ENCODE measurements around the gene LGALS3. TPM values are rescaled to one million over a fixed set of nuclear protein-coding genes. Genes with fewer than 3 reads are reported as not detected.

Gene LGALS3
- total and polyA plus RNA-seq, 5 donors, result 139 to 271 (median 183) TPM

DNA sequence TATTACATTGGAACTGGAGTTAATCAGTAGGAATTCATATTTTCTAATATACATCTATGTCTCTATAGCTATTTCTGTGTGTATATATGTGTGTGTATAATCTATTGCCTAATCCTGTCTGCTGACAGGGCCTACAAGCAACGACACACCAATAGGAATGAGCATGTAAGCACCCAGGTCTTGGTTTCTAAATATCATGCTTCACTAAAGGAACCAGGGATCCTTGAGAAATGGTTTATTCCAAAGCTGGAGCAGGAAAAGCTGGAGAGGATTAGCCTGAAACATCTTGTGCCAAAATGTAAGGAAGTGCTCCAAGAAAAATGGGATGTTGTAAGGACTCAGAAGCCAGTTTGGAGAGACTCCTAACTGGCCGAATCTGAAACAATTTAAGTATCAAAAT, 29.3 kb upstream of the LGALS3 start:
- Histone ChIP-seq H3K4me3 (ENCODE audit: low read length) (no peak overlapping the region), H3K9me3 (ENCODE audit: control insufficient read depth, low read length) (no peaks in the 10 kb centered on the region), H3K4me1 (ENCODE audit: control insufficient read depth, insufficient read depth, low read length) (peaks cover 23% of the 10 kb centered on the region), H3K27me3 (ENCODE audit: control insufficient read depth, insufficient read depth) (no peaks in the 10 kb centered on the region), H3K27ac (ENCODE audit: low read length) (peak overlapping the region; percentile 71)
- DNase-seq (no peak), ATAC-seq (peak; percentile 3 to 9)
- intact Hi-C loops (cut with DNase I), result loop anchor here in 3 of 4 donors (2.0 to 5.0 kb wide), 2 partner anchors 33 kb away; no protein-coding TSS in a partner anchor
- 36% methylated on average over 2 of the region's 2 CpGs for WGBS

- 92% methylated on average over 5 of the region's 5 CpGs for WGBS
- no peaks in the 10 kb centered on the region for H3K9me3 ChIP-seq (ENCODE audit: control insufficient read depth, low read length)
- peaks cover 27% of the 10 kb centered on the region for H3K4me1 ChIP-seq (ENCODE audit: control insufficient read depth, insufficient read depth, low read length)
- peak overlapping the region; percentile 94 for H3K27ac ChIP-seq (ENCODE audit: low read length)
- DNase-seq (no peak), ATAC-seq (no peak)
- no peaks in the 10 kb centered on the region for H3K27me3 ChIP-seq (ENCODE audit: control insufficient read depth, insufficient read depth)
- H3K4me3 ChIP-seq (ENCODE audit: low read length), result no peak overlapping the region
- intact Hi-C loops (cut with DNase I), result loop anchor here in 1 of 4 donors (2.0 kb wide), 1 partner anchor 31 kb away; no protein-coding TSS in a partner anchor
Measured at GRCh38 chr14:55101698-55102097, 27.4 kb upstream of the LGALS3 start.

- intact Hi-C loops (cut with DNase I), result no loop called here
- peak; percentile 87 to 90 for ATAC-seq
- Histone ChIP-seq H3K9me3 (ENCODE audit: control insufficient read depth, low read length) (no peaks in the 10 kb centered on the region), H3K4me1 (ENCODE audit: control insufficient read depth, insufficient read depth, low read length) (peaks cover 27% of the 10 kb centered on the region), H3K27ac (ENCODE audit: low read length) (peak overlapping the region; percentile 80), H3K27me3 (ENCODE audit: control insufficient read depth, insufficient read depth) (no peaks in the 10 kb centered on the region), H3K4me3 (ENCODE audit: low read length) (no peak overlapping the region)
- peak; percentile 86 to 92 (median 91) for DNase-seq
- WGBS, result 3% methylated on average over 7 of the region's 7 CpGs
Measured at GRCh38 chr14:55102141-55102621, 26.9 kb upstream of the LGALS3 start.

DNA sequence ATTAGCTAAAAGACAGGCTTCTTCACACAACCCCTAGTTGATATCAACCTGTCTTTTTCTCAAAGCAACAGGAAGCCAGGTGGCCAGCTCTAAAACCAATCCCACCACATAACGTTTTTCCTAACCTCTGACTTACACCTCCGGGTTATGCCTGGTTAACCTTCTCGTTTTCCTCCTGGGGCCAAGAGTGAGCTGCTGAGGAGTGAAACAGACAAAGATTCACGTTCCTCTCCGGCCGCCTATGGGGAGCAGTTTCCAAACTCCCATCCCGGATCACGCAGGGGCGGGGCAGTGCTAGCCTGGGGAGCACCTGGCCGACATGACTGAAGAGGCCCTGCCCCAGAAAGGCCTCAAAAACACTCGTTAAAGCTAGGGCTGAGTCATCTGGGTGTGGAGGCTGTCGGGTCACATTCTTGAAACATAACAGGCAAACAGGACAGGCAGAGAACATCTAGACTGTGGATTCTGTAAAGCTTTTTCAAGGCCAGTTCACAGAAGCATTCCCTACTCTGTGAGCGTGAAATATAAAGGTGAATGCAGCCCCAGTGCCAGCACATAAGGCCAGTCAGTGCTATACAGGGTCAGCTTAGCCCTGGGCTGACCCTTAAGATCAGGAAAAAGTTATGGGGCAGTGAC, 25.9 kb upstream of the LGALS3 start:
- intact Hi-C loops (cut with DNase I), result no loop called here

GRCh38 chr14:55103971-55104954, 24.8 kb upstream of the LGALS3 start:
- H3K4me3 ChIP-seq (ENCODE audit: low read length), result no peak overlapping the region
- intact Hi-C loops (cut with DNase I), result no loop called here
- DNase-seq (no peak), ATAC-seq (no peak)
- H3K4me1 ChIP-seq (ENCODE audit: control insufficient read depth, insufficient read depth, low read length), result peaks cover 29% of the 10 kb centered on the region
- H3K27me3 ChIP-seq (ENCODE audit: control insufficient read depth, insufficient read depth), result no peaks in the 10 kb centered on the region
- no peaks in the 10 kb centered on the region for H3K9me3 ChIP-seq (ENCODE audit: control insufficient read depth, low read length)
- peak overlapping the region; percentile 97 for H3K27ac ChIP-seq (ENCODE audit: low read length)
- 90% methylated on average over 6 of the region's 6 CpGs for WGBS

More for the DNA sequence above, 25.9 kb upstream of the LGALS3 start:
- peak; percentile 65 to 86 (median 71) for DNase-seq
- peak; percentile 75 to 84 for ATAC-seq
- H3K27ac ChIP-seq (ENCODE audit: low read length), result peak overlapping the region; percentile 97
- no peak overlapping the region for H3K4me3 ChIP-seq (ENCODE audit: low read length)
- no peaks in the 10 kb centered on the region for H3K27me3 ChIP-seq (ENCODE audit: control insufficient read depth, insufficient read depth)
- H3K4me1 ChIP-seq (ENCODE audit: control insufficient read depth, insufficient read depth, low read length), result peaks cover 30% of the 10 kb centered on the region
- no peaks in the 10 kb centered on the region for H3K9me3 ChIP-seq (ENCODE audit: control insufficient read depth, low read length)
- 27% methylated on average over 13 of the region's 13 CpGs for WGBS

DNA sequence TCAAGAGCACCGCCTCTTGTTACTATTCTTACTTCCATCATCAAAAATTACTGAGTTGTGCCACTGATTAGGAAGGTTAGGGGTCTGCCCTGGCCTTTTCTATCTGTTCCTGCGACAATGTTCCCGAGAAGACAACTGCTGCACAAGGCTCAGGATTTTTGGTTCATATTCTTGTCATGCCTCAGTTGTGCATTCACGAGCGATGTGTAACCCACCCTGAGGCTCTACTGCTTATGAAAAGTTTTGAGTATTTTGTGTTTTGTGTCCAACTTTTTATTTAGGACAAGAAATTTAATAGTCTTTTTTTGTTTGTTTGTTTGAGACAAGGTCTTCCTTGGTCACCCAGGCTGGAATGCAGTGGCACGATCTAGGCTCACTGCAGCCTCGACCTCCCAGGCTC, 23.1 kb upstream of the LGALS3 start:
- 72% methylated on average over 7 of the region's 7 CpGs for WGBS
- ATAC-seq (no peak), DNase-seq (no peak)
- no peaks in the 10 kb centered on the region for H3K9me3 ChIP-seq (ENCODE audit: control insufficient read depth, low read length)
- intact Hi-C loops (cut with DNase I), result no loop called here
- H3K27ac ChIP-seq (ENCODE audit: low read length), result no peak overlapping the region
- H3K27me3 ChIP-seq (ENCODE audit: control insufficient read depth, insufficient read depth), result no peaks in the 10 kb centered on the region
- H3K4me3 ChIP-seq (ENCODE audit: low read length), result no peak overlapping the region
- H3K4me1 ChIP-seq (ENCODE audit: control insufficient read depth, insufficient read depth, low read length), result peaks cover 29% of the 10 kb centered on the region

DNA sequence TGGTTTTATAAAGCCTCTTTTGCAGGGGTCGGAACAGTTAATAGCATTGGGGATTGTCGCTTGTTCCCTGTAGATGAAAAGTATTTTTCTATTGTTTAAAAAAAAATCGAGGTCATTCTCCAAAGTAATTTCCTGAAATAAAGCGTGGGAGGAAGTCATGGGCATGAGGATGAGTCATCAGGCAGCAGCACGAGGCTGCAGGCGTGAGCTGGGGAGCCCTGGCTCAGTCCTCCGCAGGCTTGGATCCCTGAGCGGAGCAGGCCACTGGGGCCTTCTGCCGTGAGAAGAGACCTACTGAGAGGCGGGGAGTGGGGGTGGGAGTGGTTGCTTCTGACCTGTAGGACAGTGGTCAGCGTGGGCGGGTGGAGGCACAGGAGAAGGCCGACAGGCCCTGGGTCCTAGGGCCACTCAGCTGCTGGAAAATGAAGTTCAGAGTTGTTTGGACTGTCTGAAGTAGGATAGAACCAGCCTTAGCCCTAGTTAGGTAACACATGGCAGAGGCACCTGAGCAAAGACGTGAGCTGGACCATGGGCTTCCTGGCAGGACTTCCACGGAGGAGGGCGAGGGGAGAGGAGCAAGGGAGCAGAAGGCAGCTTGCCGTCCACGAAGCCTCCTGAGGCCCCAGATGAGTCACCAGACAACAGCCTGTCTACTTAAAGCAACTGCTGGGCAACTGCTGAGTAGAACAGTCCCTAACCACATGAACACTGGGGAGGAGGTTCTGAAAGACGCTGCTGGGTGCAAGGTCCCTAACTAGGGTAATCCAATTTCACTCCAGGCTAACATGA, 21.1 kb upstream of the LGALS3 start:
- intact Hi-C loops (cut with DNase I), result no loop called here
- Histone ChIP-seq H3K27ac (ENCODE audit: low read length) (peak overlapping the region; percentile 100), H3K9me3 (ENCODE audit: control insufficient read depth, low read length) (no peaks in the 10 kb centered on the region), H3K27me3 (ENCODE audit: control insufficient read depth, insufficient read depth) (no peaks in the 10 kb centered on the region), H3K4me1 (ENCODE audit: control insufficient read depth, insufficient read depth, low read length) (peaks cover 24% of the 10 kb centered on the region), H3K4me3 (ENCODE audit: low read length) (no peak overlapping the region)
- DNase-seq (peak; percentile 93 to 96 (median 96)), ATAC-seq (peak; percentile 94 to 96)
- WGBS, result 23% methylated on average over 19 of the region's 19 CpGs

DNA sequence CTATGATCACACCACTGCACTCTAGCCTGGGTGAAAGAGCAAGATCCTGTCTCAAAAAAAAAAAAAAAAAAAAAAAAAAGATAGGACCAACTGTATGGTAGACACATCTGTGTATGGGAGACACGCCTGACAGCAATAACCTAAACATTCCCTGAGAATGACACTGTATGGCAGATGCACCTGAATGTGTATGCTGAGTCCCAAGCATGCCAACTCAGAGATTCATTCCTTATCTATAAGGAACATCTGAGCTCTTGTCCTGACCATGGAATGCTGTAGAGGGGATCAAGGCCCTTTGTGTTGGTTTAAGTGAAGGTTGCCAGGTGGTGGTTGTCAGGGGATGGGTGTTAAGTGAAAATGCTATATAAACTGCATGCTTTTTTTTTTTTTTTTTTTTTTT, 19.2 kb upstream of the LGALS3 start:
- WGBS, result 100% methylated on average over 1 of the region's 1 CpG
- intact Hi-C loops (cut with DNase I), result no loop called here
- Histone ChIP-seq H3K4me3 (ENCODE audit: low read length) (no peak overlapping the region), H3K27me3 (ENCODE audit: control insufficient read depth, insufficient read depth) (no peaks in the 10 kb centered on the region), H3K4me1 (ENCODE audit: control insufficient read depth, insufficient read depth, low read length) (peaks cover 9% of the 10 kb centered on the region), H3K9me3 (ENCODE audit: control insufficient read depth, low read length) (no peaks in the 10 kb centered on the region), H3K27ac (ENCODE audit: low read length) (no peak overlapping the region)
- ATAC-seq, result no peak
- no peak for DNase-seq

- intact Hi-C loops (cut with DNase I), result no loop called here
- H3K27ac ChIP-seq (ENCODE audit: low read length), result no peak overlapping the region
- peaks cover 5% of the 10 kb centered on the region for H3K4me1 ChIP-seq (ENCODE audit: control insufficient read depth, insufficient read depth, low read length)
- no peaks in the 10 kb centered on the region for H3K27me3 ChIP-seq (ENCODE audit: control insufficient read depth, insufficient read depth)
- H3K4me3 ChIP-seq (ENCODE audit: low read length), result no peak overlapping the region
- 96% methylated on average over 10 of the region's 10 CpGs for WGBS
- H3K9me3 ChIP-seq (ENCODE audit: control insufficient read depth, low read length), result no peaks in the 10 kb centered on the region
- no peak for ATAC-seq
- DNase-seq, result no peak
Measured at GRCh38 chr14:55111122-55111708, 17.8 kb upstream of the LGALS3 start.

- ATAC-seq, result no peak
- H3K27me3 ChIP-seq (ENCODE audit: control insufficient read depth, insufficient read depth), result no peaks in the 10 kb centered on the region
- no peak overlapping the region for H3K27ac ChIP-seq (ENCODE audit: low read length)
- intact Hi-C loops (cut with DNase I), result no loop called here
- H3K4me3 ChIP-seq (ENCODE audit: low read length), result no peak overlapping the region
- no peaks in the 10 kb centered on the region for H3K9me3 ChIP-seq (ENCODE audit: control insufficient read depth, low read length)
- 68% methylated on average over 2 of the region's 2 CpGs for WGBS
- no peak for DNase-seq
- H3K4me1 ChIP-seq (ENCODE audit: control insufficient read depth, insufficient read depth, low read length), result peaks cover 20% of the 10 kb centered on the region
Measured at GRCh38 chr14:55114720-55115119, 14.3 kb upstream of the LGALS3 start.
